ENCODE results near the gene DNAJC25. TPM values are rescaled to one million over a fixed set of nuclear protein-coding genes. Genes with fewer than 3 reads are reported as not detected.

The DNAJC25 gene
- total and polyA plus RNA-seq, 2 of the 13 experiments (the other 11 are each of a cell fraction or from before 2014, with no cell fraction given): 5.7 to 10.2 TPM

DNA sequence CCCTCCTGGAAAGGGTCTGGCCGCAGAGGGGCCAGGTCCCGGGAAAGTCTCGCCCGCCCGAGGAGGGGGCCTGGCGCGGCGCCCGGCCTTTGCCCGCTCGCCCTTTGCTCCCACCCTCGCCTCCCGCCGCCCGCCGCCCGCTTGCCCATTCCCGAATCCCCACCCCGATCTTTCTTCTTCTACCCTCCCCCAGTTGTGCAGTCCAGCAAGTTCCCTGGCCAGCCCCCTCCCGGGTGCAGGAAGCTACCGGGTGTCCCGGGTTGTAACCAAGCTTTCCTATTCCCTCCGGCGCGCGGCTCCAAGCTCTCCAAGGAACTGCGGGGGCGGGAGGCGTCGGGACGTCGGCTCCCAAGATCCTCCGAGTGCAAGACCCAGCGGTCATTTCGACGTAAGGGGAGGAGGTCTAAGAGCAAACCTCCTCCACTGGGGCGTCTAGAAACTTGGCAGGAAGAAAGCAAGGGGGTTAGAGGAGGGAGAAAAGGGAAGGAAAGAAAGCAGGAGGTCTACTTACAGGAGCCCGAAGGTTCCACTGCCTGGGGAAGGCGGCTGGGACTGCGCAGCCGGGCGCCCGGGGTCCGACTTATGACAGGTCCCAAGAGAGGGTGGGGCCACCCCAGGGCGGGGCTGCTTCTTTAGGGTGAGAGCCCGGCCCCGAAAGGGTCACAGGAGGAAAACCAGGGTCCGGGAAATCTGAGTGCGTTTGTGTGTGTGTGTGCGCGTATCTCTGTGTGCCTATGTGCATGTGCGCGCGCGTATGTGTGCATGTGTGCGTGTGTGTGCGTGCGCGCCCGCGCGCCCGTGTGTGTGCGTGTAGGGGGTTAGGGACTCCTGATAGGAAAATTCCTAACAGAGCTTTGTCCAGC is 31.8 kb upstream of the DNAJC25 start, which contains the start of gene PTGR1 (continued):
- TF ChIP-seq, protein P1, sequence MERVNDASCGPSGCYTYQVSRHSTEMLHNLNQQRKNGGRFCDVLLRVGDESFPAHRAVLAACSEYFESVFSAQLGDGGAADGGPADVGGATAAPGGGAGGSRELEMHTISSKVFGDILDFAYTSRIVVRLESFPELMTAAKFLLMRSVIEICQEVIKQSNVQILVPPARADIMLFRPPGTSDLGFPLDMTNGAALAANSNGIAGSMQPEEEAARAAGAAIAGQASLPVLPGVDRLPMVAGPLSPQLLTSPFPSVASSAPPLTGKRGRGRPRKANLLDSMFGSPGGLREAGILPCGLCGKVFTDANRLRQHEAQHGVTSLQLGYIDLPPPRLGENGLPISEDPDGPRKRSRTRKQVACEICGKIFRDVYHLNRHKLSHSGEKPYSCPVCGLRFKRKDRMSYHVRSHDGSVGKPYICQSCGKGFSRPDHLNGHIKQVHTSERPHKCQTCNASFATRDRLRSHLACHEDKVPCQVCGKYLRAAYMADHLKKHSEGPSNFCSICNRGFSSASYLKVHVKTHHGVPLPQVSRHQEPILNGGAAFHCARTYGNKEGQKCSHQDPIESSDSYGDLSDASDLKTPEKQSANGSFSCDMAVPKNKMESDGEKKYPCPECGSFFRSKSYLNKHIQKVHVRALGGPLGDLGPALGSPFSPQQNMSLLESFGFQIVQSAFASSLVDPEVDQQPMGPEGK (CRISPR knock-in tag; IDR thresholded peaks at IDR 0.05): peak; percentile 73; the same call in 1 of the 2 replicates
- no peak for TF ChIP-seq FOXK1 (CRISPR knock-in tag; IDR thresholded peaks at IDR 0.05; ENCODE audit: borderline replicate concordance, low read depth)
- TF ChIP-seq ZNF883 (CRISPR knock-in tag; IDR thresholded peaks at IDR 0.05; ENCODE audit: not compliant biosample characterization): no peak
- TF ChIP-seq HNF4A (CRISPR knock-in tag; IDR thresholded peaks at IDR 0.05): peak; percentile 35; the same call in 1 of the 2 replicates
- TF ChIP-seq, protein P2, sequence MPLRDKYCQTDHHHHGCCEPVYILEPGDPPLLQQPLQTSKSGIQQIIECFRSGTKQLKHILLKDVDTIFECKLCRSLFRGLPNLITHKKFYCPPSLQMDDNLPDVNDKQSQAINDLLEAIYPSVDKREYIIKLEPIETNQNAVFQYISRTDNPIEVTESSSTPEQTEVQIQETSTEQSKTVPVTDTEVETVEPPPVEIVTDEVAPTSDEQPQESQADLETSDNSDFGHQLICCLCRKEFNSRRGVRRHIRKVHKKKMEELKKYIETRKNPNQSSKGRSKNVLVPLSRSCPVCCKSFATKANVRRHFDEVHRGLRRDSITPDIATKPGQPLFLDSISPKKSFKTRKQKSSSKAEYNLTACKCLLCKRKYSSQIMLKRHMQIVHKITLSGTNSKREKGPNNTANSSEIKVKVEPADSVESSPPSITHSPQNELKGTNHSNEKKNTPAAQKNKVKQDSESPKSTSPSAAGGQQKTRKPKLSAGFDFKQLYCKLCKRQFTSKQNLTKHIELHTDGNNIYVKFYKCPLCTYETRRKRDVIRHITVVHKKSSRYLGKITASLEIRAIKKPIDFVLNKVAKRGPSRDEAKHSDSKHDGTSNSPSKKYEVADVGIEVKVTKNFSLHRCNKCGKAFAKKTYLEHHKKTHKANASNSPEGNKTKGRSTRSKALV (CRISPR knock-in tag; IDR thresholded peaks at IDR 0.05): no peak
- no peak for TF ChIP-seq ZSCAN12 (CRISPR knock-in tag; IDR thresholded peaks at IDR 0.05)
- TF ChIP-seq NONO (IDR thresholded peaks at IDR 0.05): no peak
- 0 out of 2 replicates have a peak, but pooled peaks have one; percentile 43 for TF ChIP-seq NONO (CRISPR knock-in tag; conservative IDR thresholded peaks at IDR 0.05)
- TF ChIP-seq, protein P3, sequence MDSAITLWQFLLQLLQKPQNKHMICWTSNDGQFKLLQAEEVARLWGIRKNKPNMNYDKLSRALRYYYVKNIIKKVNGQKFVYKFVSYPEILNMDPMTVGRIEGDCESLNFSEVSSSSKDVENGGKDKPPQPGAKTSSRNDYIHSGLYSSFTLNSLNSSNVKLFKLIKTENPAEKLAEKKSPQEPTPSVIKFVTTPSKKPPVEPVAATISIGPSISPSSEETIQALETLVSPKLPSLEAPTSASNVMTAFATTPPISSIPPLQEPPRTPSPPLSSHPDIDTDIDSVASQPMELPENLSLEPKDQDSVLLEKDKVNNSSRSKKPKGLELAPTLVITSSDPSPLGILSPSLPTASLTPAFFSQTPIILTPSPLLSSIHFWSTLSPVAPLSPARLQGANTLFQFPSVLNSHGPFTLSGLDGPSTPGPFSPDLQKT (CRISPR knock-in tag; IDR thresholded peaks at IDR 0.05; ENCODE audit: borderline replicate concordance): no peak
- no peak for TF ChIP-seq SNAI1 (CRISPR knock-in tag; IDR thresholded peaks at IDR 0.05; ENCODE audit: borderline replicate concordance)

All from HepG2 (cell line).